HAP-1 (cell line): ENCODE measurements around the gene IL20RA.

Experiments used
- DNase-seq, 2 experiments: peaks; one replicate each; pipeline ENCODE4 v3.0.0-alpha.2; 2016 to 2020; ENCODE audit warnings: low spot score in 2 of 2
- H3K27me3 ChIP-seq: fragments of 250-450 bp; sonication (Bioruptor Pico); 2 replicates; pipeline ENCODE4 v1.5.1; 2020; ENCODE audit warnings: low read depth, mild to moderate bottlenecking, moderate library complexity
- H3K36me3 ChIP-seq: fragments of 250-450 bp; sonication (Bioruptor Pico); replicated peaks from 2 replicates; pipeline ENCODE4 v1.5.1; 2020; ENCODE audit warnings: mild to moderate bottlenecking
- H3K4me1 ChIP-seq: fragments of 250-450 bp; sonication (Bioruptor Pico); 2 replicates; pipeline ENCODE4 v1.5.1; 2020; ENCODE audit warnings: mild to moderate bottlenecking
- H3K4me3 ChIP-seq: fragments of 250-450 bp; sonication (Bioruptor Pico); 2 replicates; pipeline ENCODE4 v1.5.1; 2020; ENCODE audit warnings: mild to moderate bottlenecking, moderate library complexity
- H3K9me3 ChIP-seq: fragments of 250-450 bp; sonication (Bioruptor Pico); 2 replicates; pipeline ENCODE4 v1.5.1; 2020; ENCODE audit warnings: mild to moderate bottlenecking, moderate library complexity
- in situ Hi-C: fragments of 300-500 bp; cut with MboI; formaldehyde crosslinking; loops from 3 replicates; pipeline ENCODE4 v1.14.3; 2020; ENCODE audit warnings: low sequenced_read_pairs, inconsistent platforms, mixed read lengths

IL20RA gene

DNA sequence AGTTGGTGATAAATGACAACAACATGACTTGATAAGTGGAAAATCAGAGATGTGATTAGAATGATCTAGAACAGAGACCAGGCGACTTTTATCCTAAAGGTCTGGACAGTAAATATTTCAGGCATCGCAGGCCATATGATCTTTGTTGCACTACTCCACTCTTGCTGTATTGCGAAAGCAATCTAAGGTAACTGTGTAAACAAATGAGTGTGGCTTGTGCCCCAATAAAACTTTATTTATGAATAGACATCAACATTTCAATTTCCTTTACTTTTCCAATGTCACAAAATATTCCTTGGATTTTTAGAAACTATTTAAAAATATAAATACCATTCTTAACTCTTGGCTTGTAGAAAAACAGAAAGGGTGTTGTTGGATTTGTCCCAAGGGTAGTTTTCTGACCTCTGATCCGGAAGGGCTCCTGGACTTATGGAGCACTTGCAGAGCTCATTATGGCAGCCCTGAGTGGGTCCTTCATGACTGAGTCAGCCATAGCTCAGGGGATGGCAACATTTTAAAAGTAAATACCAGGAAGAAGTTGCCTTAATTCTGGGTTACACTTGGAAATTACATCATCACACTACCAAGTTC lies 34.5 kb downstream of the IL20RA start:
- H3K27me3 ChIP-seq: no peaks in the 10 kb centered on the region
- in situ Hi-C loops: no loop called here

DNA sequence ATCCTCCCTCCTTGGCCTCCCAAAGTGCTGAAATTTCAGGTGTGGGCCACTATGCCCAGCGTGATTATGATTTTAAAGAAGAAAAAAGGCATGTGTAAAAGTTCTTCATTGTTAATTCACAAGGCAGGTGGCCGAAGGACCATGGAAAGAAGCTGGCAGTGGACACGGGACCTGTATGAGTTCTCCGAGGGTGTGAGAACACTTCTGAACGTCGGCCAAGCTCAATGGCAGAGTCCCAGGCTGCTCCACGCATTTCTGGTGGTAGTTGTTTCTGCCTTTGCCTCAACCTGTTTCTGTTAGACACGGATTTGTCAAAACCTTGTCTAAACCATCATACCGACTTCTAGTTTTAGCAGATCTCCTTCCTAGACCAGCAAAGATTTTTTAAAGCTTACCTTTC lies 36.6 kb downstream of the IL20RA start:
- H3K9me3 ChIP-seq: no peaks in the 10 kb centered on the region
- no peaks in the 10 kb centered on the region for H3K27me3 ChIP-seq
- no peak overlapping the region for H3K4me3 ChIP-seq
- no peaks in the 10 kb centered on the region for H3K36me3 ChIP-seq
- no peak for DNase-seq
- in situ Hi-C loops: no loop called here
- no peaks in the 10 kb centered on the region for H3K4me1 ChIP-seq

More for the DNA sequence above, 34.5 kb downstream of the IL20RA start:
- Histone ChIP-seq H3K9me3 (no peaks in the 10 kb centered on the region), H3K4me3 (no peak overlapping the region), H3K36me3 (no peaks in the 10 kb centered on the region), H3K4me1 (no peaks in the 10 kb centered on the region)
- DNase-seq: no peak

DNA sequence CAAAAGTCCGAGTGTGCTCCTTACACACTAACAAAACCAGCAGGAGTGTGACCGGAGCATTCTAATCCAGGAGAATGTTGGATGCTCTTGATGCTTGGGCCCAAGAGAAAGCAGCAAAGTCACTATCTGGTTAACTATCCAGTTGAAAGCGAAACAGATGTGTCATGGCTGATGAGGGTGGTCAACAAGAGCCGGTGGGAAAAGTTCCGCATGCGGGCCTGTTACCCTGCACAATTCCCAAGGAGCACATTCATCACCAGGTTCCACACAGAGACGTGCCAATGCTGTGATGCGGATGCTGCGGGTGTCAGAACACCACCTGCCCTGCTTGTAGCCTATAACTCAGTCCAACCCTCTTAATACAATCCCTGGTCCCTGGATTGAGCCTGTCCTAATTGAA lies 38.7 kb downstream of the IL20RA start:
- Histone ChIP-seq H3K27me3 (no peaks in the 10 kb centered on the region), H3K4me3 (no peak overlapping the region), H3K4me1 (no peaks in the 10 kb centered on the region), H3K9me3 (no peaks in the 10 kb centered on the region), H3K36me3 (no peaks in the 10 kb centered on the region)
- in situ Hi-C loops: no loop called here
- no peak for DNase-seq

DNA sequence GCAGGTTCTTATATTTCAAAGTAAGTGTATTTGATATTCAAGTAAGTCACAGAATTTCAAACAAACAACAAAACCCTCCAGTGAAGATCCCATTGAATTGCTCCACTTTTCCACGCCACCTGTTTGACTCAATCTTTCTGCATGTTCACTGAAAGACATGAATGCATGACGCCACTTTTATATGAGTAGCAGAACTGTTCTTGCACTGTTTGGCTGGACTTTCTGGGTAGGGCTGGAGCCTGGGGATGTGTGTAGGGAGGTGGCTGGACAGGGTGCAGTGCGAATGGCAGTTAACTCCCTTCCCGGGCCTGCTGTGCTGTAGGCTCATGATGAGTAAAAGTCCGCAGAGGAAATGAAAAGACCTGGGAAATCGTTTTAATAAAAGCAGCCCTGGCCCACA lies 39.7 kb downstream of the IL20RA start:
- H3K27me3 ChIP-seq: no peaks in the 10 kb centered on the region
- no peak for DNase-seq
- no peaks in the 10 kb centered on the region for H3K4me1 ChIP-seq
- in situ Hi-C loops: no loop called here
- H3K9me3 ChIP-seq: no peaks in the 10 kb centered on the region
- no peak overlapping the region for H3K4me3 ChIP-seq
- H3K36me3 ChIP-seq: no peaks in the 10 kb centered on the region

DNA sequence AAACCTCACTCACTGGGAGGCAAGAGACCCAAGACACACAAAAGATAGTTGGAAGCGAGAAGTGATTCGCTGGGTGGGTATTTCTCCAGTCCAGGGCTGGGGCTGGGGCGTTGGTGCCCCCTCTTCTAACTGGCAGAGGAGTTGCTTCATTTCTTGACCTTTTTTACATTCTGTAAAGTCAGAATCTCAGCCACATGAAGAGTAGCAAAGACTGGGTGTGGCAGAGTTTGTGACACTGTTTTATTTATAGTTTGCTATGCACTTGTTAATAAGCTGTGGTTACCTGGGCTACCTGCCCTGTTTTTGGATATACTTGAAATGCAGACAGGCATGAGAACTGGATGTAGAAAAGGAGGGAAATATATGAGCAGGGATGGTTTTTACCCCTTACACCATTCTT lies 42.3 kb downstream of the IL20RA start:
- H3K4me3 ChIP-seq: no peak overlapping the region
- H3K4me1 ChIP-seq: no peaks in the 10 kb centered on the region
- no peaks in the 10 kb centered on the region for H3K27me3 ChIP-seq
- H3K36me3 ChIP-seq: no peaks in the 10 kb centered on the region
- no peaks in the 10 kb centered on the region for H3K9me3 ChIP-seq
- in situ Hi-C loops: no loop called here
- DNase-seq: no peak

DNA sequence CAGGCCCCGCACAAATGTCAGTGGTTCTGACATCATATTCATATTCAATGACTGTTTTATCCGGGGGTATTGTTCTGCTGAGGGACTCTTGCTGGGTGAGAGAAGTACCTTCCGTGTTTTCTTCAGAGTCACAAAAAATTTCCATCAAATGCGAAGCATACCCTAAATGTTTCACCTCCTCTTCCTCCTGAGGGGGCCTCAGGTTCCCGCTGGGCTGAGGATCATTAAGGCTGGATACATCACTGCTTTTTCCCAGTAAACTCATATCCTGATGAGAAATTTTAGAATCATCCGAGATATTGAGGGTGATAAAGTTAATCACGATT lies 42.8 kb downstream of the IL20RA start:
- DNase-seq: no peak
- Histone ChIP-seq H3K36me3 (no peaks in the 10 kb centered on the region), H3K27me3 (no peaks in the 10 kb centered on the region), H3K4me3 (no peak overlapping the region), H3K4me1 (no peaks in the 10 kb centered on the region), H3K9me3 (no peaks in the 10 kb centered on the region)
- in situ Hi-C loops: no loop called here

DNA sequence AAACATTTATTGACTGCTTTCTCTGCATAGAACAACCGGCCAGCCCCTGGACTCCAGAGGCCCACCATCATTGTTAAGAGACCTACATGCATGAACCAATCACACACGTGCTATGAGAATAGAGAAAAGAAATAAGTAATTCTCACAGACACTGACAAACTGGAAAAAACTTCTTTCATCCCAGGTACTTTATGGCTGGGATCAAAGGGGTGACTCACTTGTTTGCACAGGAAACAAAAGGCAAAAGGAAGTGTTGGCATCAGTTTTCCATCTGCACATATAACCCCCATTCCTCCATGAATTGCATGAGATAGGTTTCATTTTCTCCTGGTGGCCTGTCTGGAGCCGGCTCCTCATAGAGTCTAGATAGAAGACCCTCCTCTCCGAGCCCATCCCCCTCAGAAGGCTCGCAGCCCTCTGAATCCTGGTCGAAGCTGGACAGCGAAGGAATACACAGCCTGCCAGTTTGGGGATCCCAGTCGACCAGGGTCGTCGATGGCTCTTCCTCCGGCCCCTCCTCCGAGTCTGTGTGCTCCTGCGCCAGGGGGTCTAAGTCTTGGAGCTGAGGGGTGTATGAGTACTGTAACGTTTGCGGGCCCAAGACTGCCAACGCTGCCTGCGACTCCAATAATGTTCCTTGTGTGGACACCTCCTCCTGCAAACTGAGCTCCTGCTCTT lies 43.3 kb downstream of the IL20RA start:
- Histone ChIP-seq H3K4me3 (no peak overlapping the region), H3K36me3 (no peaks in the 10 kb centered on the region), H3K9me3 (no peaks in the 10 kb centered on the region), H3K27me3 (no peaks in the 10 kb centered on the region), H3K4me1 (no peaks in the 10 kb centered on the region)
- in situ Hi-C loops: no loop called here
- peak in 1 of 2 experiments; percentile 6 for DNase-seq

DNA sequence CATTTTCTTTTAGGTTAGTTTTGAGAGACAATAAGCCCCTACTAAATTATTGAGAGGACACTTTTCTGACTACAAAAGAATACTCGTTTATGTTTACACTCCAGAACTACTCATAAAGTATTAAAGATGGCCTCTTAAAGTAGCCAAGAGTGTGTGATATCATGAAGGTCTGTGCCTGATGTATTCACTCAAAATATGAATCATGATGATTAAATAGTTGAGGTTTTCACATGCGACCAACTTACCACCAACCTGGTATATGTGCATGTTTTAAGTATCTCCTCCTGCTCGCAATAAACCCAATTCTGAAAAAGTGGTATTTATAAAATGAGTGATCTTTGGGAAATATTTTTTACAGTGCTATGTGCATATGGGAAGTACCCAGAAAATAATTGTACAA lies 43.9 kb downstream of the IL20RA start:
- no peaks in the 10 kb centered on the region for H3K4me1 ChIP-seq
- H3K9me3 ChIP-seq: no peaks in the 10 kb centered on the region
- no peak overlapping the region for H3K4me3 ChIP-seq
- H3K36me3 ChIP-seq: no peaks in the 10 kb centered on the region
- in situ Hi-C loops: no loop called here
- no peaks in the 10 kb centered on the region for H3K27me3 ChIP-seq
- DNase-seq: no peak

DNA sequence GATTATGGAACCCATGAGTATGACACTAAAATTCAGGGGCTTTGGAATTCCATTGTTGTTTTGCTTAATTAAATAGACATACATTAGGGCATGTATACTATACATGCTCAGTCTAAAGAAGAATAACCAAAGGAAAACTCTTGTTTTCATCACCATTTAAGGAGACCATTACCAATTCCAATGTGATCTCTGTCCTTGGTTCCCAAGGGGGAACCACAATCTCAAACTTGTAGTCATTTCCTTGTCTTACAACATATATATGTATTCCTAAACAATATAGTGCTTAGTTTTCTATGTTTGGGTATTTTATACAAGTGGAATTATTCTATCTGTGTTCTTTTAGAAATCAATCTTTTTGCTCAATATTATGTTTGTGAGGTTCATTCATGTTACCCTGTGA lies 49.2 kb downstream of the IL20RA start:
- no peaks in the 10 kb centered on the region for H3K27me3 ChIP-seq
- peaks cover 3% of the 10 kb centered on the region for H3K4me1 ChIP-seq
- no peaks in the 10 kb centered on the region for H3K36me3 ChIP-seq
- no peaks in the 10 kb centered on the region for H3K9me3 ChIP-seq
- H3K4me3 ChIP-seq: no peak overlapping the region
- no peak for DNase-seq
- in situ Hi-C loops: no loop called here

DNA sequence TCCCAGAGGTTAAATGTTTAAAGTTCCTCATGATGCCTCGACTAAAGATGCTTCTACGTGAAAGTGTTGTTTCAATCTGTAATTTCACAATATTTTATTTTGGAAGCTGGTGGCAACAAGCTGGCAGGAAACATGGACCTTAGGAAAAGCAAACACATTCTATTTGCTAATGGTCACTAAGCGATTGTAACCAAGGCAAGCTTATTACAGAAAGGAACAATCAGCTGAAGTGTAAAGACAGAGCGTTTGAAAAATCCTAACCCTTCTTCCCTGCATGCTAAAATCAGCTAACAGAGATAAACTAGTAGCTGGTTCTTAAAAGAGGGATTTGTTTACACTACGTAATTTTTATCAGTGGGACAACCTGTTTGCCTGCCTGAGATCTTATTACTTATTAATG lies 50.0 kb downstream of the IL20RA start:
- H3K27me3 ChIP-seq: no peaks in the 10 kb centered on the region
- no peak for DNase-seq
- H3K4me1 ChIP-seq: peaks cover 10% of the 10 kb centered on the region
- H3K36me3 ChIP-seq: no peaks in the 10 kb centered on the region
- in situ Hi-C loops: no loop called here
- no peaks in the 10 kb centered on the region for H3K9me3 ChIP-seq
- H3K4me3 ChIP-seq: no peak overlapping the region

DNA sequence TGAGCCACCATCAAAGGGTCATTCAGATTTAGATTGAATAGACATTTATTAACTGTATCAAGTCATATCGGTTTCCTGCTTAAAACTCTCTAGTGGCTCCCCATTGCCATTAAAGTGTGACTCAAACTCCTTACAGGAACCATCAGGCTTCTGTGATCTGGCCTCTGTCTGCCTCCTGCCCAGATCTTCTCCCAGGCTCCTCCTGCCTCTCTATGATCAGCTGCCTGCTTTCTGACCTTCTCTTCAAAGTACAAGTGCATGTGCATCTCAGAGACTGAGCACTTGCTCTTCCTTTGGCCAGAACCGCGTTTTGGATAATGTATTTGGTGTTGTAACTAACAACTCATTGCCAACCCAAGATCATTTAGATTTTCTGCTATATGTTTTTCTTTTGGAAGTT lies 52.7 kb downstream of the IL20RA start:
- DNase-seq: no peak
- Histone ChIP-seq H3K4me3 (no peak overlapping the region), H3K4me1 (peaks cover 18% of the 10 kb centered on the region), H3K9me3 (no peaks in the 10 kb centered on the region), H3K27me3 (no peaks in the 10 kb centered on the region; the same call in 1 of the 2 replicates), H3K36me3 (no peaks in the 10 kb centered on the region)
- in situ Hi-C loops: no loop called here

DNA sequence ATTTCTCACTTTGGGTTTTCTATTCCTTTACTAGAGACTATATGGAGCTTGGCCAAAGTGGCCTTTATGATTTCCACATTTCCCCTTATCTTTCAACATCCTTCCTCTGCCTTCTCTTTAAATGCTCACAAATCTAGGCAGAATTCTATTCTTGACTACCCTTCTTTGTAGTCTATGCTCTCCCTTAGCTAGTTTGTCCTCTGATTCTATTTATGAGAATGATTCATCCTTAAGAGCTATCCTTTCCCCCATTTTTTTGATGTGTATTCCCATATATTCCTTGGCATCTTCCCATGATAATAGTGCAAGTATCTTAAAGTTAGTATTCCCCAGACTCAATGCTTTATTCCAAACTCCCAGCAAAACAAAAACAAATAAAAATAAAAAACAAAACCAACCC lies 53.1 kb downstream of the IL20RA start:
- H3K36me3 ChIP-seq: no peaks in the 10 kb centered on the region
- in situ Hi-C loops: no loop called here
- peaks cover 18% of the 10 kb centered on the region for H3K4me1 ChIP-seq
- H3K9me3 ChIP-seq: no peaks in the 10 kb centered on the region
- no peaks in the 10 kb centered on the region; the same call in 1 of the 2 replicates for H3K27me3 ChIP-seq
- no peak for DNase-seq
- no peak overlapping the region for H3K4me3 ChIP-seq

DNA sequence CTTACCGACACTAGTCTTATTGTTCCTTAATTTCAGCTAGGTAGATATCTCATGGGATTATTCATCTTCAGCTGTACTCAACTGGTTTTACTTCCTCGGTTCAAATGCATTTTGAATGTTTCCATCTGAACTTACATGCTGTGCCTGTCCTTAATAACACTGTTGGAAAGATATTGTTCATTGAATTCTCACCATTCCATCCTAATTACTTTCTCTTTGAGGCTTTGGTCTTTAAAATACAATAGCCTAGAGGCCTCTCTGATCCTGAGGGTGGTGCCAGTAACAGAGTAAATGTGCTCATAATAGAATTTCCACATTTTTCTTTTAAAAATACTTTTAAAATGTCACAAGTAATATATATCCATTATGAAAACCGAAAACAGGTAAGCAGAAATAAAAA lies 54.0 kb downstream of the IL20RA start:
- H3K4me3 ChIP-seq: no peak overlapping the region
- no peaks in the 10 kb centered on the region for H3K9me3 ChIP-seq
- H3K27me3 ChIP-seq: no peaks in the 10 kb centered on the region; the same call in 1 of the 2 replicates
- in situ Hi-C loops: no loop called here
- H3K4me1 ChIP-seq: peaks cover 18% of the 10 kb centered on the region
- peak in 1 of 2 experiments; percentile 67 for DNase-seq
- H3K36me3 ChIP-seq: no peaks in the 10 kb centered on the region

DNA sequence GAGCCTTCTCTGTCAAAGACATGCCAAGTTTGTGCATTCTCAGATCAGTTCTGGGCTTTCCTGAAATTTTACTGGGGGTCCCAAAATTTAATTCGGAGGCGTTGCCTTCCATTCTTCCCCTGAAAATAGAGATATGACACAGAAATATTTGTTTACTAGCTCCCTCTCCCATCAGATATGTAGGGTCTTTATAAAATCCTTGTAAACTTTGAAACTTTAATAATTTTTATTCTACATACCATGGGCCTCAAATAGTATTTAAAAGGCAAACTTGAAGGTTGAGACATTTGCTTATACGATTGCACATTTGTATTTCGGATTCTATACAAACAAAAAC lies 54.6 kb downstream of the IL20RA start:
- no peaks in the 10 kb centered on the region for H3K9me3 ChIP-seq
- H3K4me3 ChIP-seq: peak overlapping the region; percentile 21
- H3K4me1 ChIP-seq: peaks cover 18% of the 10 kb centered on the region
- no peaks in the 10 kb centered on the region; the same call in 1 of the 2 replicates for H3K27me3 ChIP-seq
- in situ Hi-C loops: no loop called here
- no peak for DNase-seq
- H3K36me3 ChIP-seq: no peaks in the 10 kb centered on the region
